ENCODE measurements around the gene MYL7.
"Not testable (repeated sequence)": the region's sequence is repeated elsewhere in the genome, so short reads cannot be mapped to it uniquely, and the experiment has no call there.

Gene MYL7

GRCh38 chr7:44126574-44126973, 14.6 kb downstream of the MYL7 start:
- H3K4me1 ChIP-seq (ENCODE audit: control insufficient read depth, insufficient read depth, low read length), result peaks cover 19% of the 10 kb centered on the region
- not testable (repeated sequence) for H3K27me3 ChIP-seq (ENCODE audit: control insufficient read depth in 1 of 2, insufficient read depth in 2 of 2, low read length in 2 of 2); H3K4me3 ChIP-seq (ENCODE audit: low read length in 2 of 2); H3K27ac ChIP-seq (ENCODE audit: low read length); H3K9me3 ChIP-seq (ENCODE audit: control insufficient read depth in 2 of 2, low read length in 2 of 2); H3K36me3 ChIP-seq (ENCODE audit: control insufficient read depth in 2 of 2, insufficient read depth in 2 of 2, low read length in 2 of 2); H3K9ac ChIP-seq (ENCODE audit: low read length in 2 of 2)

- H3K9me3 ChIP-seq (ENCODE audit: control insufficient read depth in 2 of 2, low read length in 2 of 2), result peaks cover 0 to 4% of the 10 kb centered on the region in 2 donors
- H3K27ac ChIP-seq (ENCODE audit: low read length), result no peak overlapping the region
- H3K27me3 ChIP-seq (ENCODE audit: control insufficient read depth in 1 of 2, insufficient read depth in 2 of 2, low read length in 2 of 2), result no peaks in the 10 kb centered on the region
- H3K4me1 ChIP-seq (ENCODE audit: control insufficient read depth, insufficient read depth, low read length), result peaks cover 21% of the 10 kb centered on the region
- H3K4me3 ChIP-seq (ENCODE audit: low read length in 2 of 2), result no peak overlapping the region
- peaks cover 8 to 11% of the 10 kb centered on the region in 2 donors for H3K36me3 ChIP-seq (ENCODE audit: control insufficient read depth in 2 of 2, insufficient read depth in 2 of 2, low read length in 2 of 2)
- no peak overlapping the region for H3K9ac ChIP-seq (ENCODE audit: low read length in 2 of 2)
These were observed 16.3 kb downstream of the MYL7 start for GRCh38 chr7:44124822-44125202.

GRCh38 chr7:44123190-44124003, 17.7 kb downstream of the MYL7 start, which contains the start of gene POLD2:
Gene POLD2 (minus strand): TSS chr7:44123548. CDS start chr7:44122053, 1,495 bp downstream.
- H3K9ac ChIP-seq (ENCODE audit: low read length in 2 of 2), result peak within 1 kb of the TSS; percentile 82 to 87
- H3K27ac ChIP-seq (ENCODE audit: low read length), result peak within 1 kb of the TSS; percentile 83
- H3K4me3 ChIP-seq (ENCODE audit: low read length in 2 of 2), result peak within 1 kb of the TSS; percentile 85 to 94
- H3K36me3 ChIP-seq (ENCODE audit: control insufficient read depth in 2 of 2, insufficient read depth in 2 of 2, low read length in 2 of 2), result peaks cover 13 to 16% of the 10 kb centered on the region in 2 donors
- peaks cover 21% of the 10 kb centered on the region for H3K4me1 ChIP-seq (ENCODE audit: control insufficient read depth, insufficient read depth, low read length)
- no peaks in the 10 kb centered on the region for H3K27me3 ChIP-seq (ENCODE audit: control insufficient read depth in 1 of 2, insufficient read depth in 2 of 2, low read length in 2 of 2)
- peaks cover 0 to 4% of the 10 kb centered on the region in 2 donors for H3K9me3 ChIP-seq (ENCODE audit: control insufficient read depth in 2 of 2, low read length in 2 of 2)

- Histone ChIP-seq H3K27me3 (ENCODE audit: control insufficient read depth in 1 of 2, insufficient read depth in 2 of 2, low read length in 2 of 2) (no peaks in the 10 kb centered on the region), H3K36me3 (ENCODE audit: control insufficient read depth in 2 of 2, insufficient read depth in 2 of 2, low read length in 2 of 2) (peaks cover 20% of the 10 kb centered on the region in 2 donors), H3K4me3 (ENCODE audit: low read length in 2 of 2) (peak overlapping the region; percentile 85 to 94), H3K9ac (ENCODE audit: low read length in 2 of 2) (peak overlapping the region; percentile 75 to 80), H3K4me1 (ENCODE audit: control insufficient read depth, insufficient read depth, low read length) (peaks cover 21% of the 10 kb centered on the region), H3K9me3 (ENCODE audit: control insufficient read depth in 2 of 2, low read length in 2 of 2) (peaks cover 0 to 1% of the 10 kb centered on the region in 2 donors), H3K27ac (ENCODE audit: low read length) (peak overlapping the region; percentile 67)
These were observed 18.6 kb downstream of the MYL7 start for GRCh38 chr7:44122529-44122928.

GRCh38 chr7:44121761-44122420, 19.2 kb downstream of the MYL7 start:
- H3K27me3 ChIP-seq (ENCODE audit: control insufficient read depth in 1 of 2, insufficient read depth in 2 of 2, low read length in 2 of 2), result no peaks in the 10 kb centered on the region
- H3K27ac ChIP-seq (ENCODE audit: low read length), result no peak overlapping the region
- H3K9me3 ChIP-seq (ENCODE audit: control insufficient read depth in 2 of 2, low read length in 2 of 2), result no peaks in the 10 kb centered on the region
- peak overlapping the region; percentile 75 to 80 for H3K9ac ChIP-seq (ENCODE audit: low read length in 2 of 2)
- H3K4me1 ChIP-seq (ENCODE audit: control insufficient read depth, insufficient read depth, low read length), result peaks cover 21% of the 10 kb centered on the region
- H3K4me3 ChIP-seq (ENCODE audit: low read length in 2 of 2), result peak overlapping the region in 1 of 2 donors; percentile 85
- H3K36me3 ChIP-seq (ENCODE audit: control insufficient read depth in 2 of 2, insufficient read depth in 2 of 2, low read length in 2 of 2), result peaks cover 21 to 24% of the 10 kb centered on the region in 2 donors

GRCh38 chr7:44120395-44120794, 20.7 kb downstream of the MYL7 start:
- no peak overlapping the region for H3K9ac ChIP-seq (ENCODE audit: low read length in 2 of 2)

GRCh38 chr7:44119829-44120380, 21.2 kb downstream of the MYL7 start:
- Histone ChIP-seq H3K4me1 (ENCODE audit: control insufficient read depth, insufficient read depth, low read length) (peaks cover 21% of the 10 kb centered on the region), H3K27ac (ENCODE audit: low read length) (no peak overlapping the region), H3K4me3 (ENCODE audit: low read length in 2 of 2) (no peak overlapping the region), H3K9me3 (ENCODE audit: control insufficient read depth in 2 of 2, low read length in 2 of 2) (no peaks in the 10 kb centered on the region), H3K36me3 (ENCODE audit: control insufficient read depth in 2 of 2, insufficient read depth in 2 of 2, low read length in 2 of 2) (peaks cover 30 to 36% of the 10 kb centered on the region in 2 donors), H3K27me3 (ENCODE audit: control insufficient read depth in 1 of 2, insufficient read depth in 2 of 2, low read length in 2 of 2) (no peaks in the 10 kb centered on the region), H3K9ac (ENCODE audit: low read length in 2 of 2) (peak overlapping the region in 1 of 2 donors; percentile 51)

More at GRCh38 chr7:44120395-44120794, 20.7 kb downstream of the MYL7 start:
- H3K4me3 ChIP-seq (ENCODE audit: low read length in 2 of 2), result no peak overlapping the region
- H3K36me3 ChIP-seq (ENCODE audit: control insufficient read depth in 2 of 2, insufficient read depth in 2 of 2, low read length in 2 of 2), result peaks cover 27 to 31% of the 10 kb centered on the region in 2 donors
- H3K9me3 ChIP-seq (ENCODE audit: control insufficient read depth in 2 of 2, low read length in 2 of 2), result no peaks in the 10 kb centered on the region
- H3K4me1 ChIP-seq (ENCODE audit: control insufficient read depth, insufficient read depth, low read length), result peaks cover 21% of the 10 kb centered on the region
- no peak overlapping the region for H3K27ac ChIP-seq (ENCODE audit: low read length)
- H3K27me3 ChIP-seq (ENCODE audit: control insufficient read depth in 1 of 2, insufficient read depth in 2 of 2, low read length in 2 of 2), result no peaks in the 10 kb centered on the region

- H3K9me3 ChIP-seq (ENCODE audit: control insufficient read depth in 2 of 2, low read length in 2 of 2), result no peaks in the 10 kb centered on the region
- no peak overlapping the region for H3K4me3 ChIP-seq (ENCODE audit: low read length in 2 of 2)
- no peak overlapping the region for H3K9ac ChIP-seq (ENCODE audit: low read length in 2 of 2)
- peaks cover 37 to 41% of the 10 kb centered on the region in 2 donors for H3K36me3 ChIP-seq (ENCODE audit: control insufficient read depth in 2 of 2, insufficient read depth in 2 of 2, low read length in 2 of 2)
- H3K27me3 ChIP-seq (ENCODE audit: control insufficient read depth in 1 of 2, insufficient read depth in 2 of 2, low read length in 2 of 2), result no peaks in the 10 kb centered on the region
- peaks cover 15% of the 10 kb centered on the region for H3K4me1 ChIP-seq (ENCODE audit: control insufficient read depth, insufficient read depth, low read length)
- no peak overlapping the region for H3K27ac ChIP-seq (ENCODE audit: low read length)
These were observed 23.2 kb downstream of the MYL7 start for GRCh38 chr7:44117801-44118429.

GRCh38 chr7:44116789-44117666, 24.1 kb downstream of the MYL7 start:
- H3K27ac ChIP-seq (ENCODE audit: low read length), result no peak overlapping the region
- H3K36me3 ChIP-seq (ENCODE audit: control insufficient read depth in 2 of 2, insufficient read depth in 2 of 2, low read length in 2 of 2), result peaks cover 37 to 41% of the 10 kb centered on the region in 2 donors
- no peak overlapping the region for H3K4me3 ChIP-seq (ENCODE audit: low read length in 2 of 2)
- H3K4me1 ChIP-seq (ENCODE audit: control insufficient read depth, insufficient read depth, low read length), result peaks cover 6% of the 10 kb centered on the region
- no peak overlapping the region for H3K9ac ChIP-seq (ENCODE audit: low read length in 2 of 2)
- no peaks in the 10 kb centered on the region for H3K27me3 ChIP-seq (ENCODE audit: control insufficient read depth in 1 of 2, insufficient read depth in 2 of 2, low read length in 2 of 2)
- no peaks in the 10 kb centered on the region for H3K9me3 ChIP-seq (ENCODE audit: control insufficient read depth in 2 of 2, low read length in 2 of 2)
